Spinal cord (tissue), 10 donors: ENCODE data around the gene ZFYVE28. TPM values are rescaled to one million over a fixed set of nuclear protein-coding genes. Genes with fewer than 3 reads are reported as not detected.

Experiments used
- DNase-seq, 6 donors: peaks; one replicate each; pipeline versions ENCODE4 v3.0.0 to v3.0.0-alpha.2; 2013 to 2015; ENCODE audit warnings: low spot score in 6 of 6, low read depth in 4 of 6
- H3K27ac ChIP-seq: one replicate; pipeline ENCODE4 v1.5.1; 2013; ENCODE audit warnings: low read depth, low read length, control low read depth
- H3K27me3 ChIP-seq: one replicate; pipeline ENCODE4 v1.6.1; 2013; ENCODE audit warnings: low read length; ENCODE audit not compliant: control insufficient read depth, insufficient read depth
- H3K36me3 ChIP-seq: one replicate; pipeline ENCODE4 v1.6.1; 2013; ENCODE audit warnings: low read length; ENCODE audit not compliant: control insufficient read depth, insufficient read depth
- H3K4me1 ChIP-seq: one replicate; pipeline ENCODE4 v1.6.1; 2013; ENCODE audit warnings: low read length; ENCODE audit not compliant: control insufficient read depth, insufficient read depth
- H3K4me3 ChIP-seq: one replicate; pipeline ENCODE4 v1.5.1; 2013; ENCODE audit warnings: low read depth, low read length, control low read depth
- H3K9me3 ChIP-seq: one replicate; pipeline ENCODE4 v1.6.1; 2013; ENCODE audit warnings: low read length; ENCODE audit not compliant: control insufficient read depth, insufficient read depth
- WGBS: methylation state at CpG from one replicate; pipeline ENCODE4 v1.1.5; 2013; ENCODE audit warnings: missing lambda C conversion rate; ENCODE audit not compliant: insufficient coverage; 5-methylcytosine and 5-hydroxymethylcytosine counted together
- polyA plus RNA-seq, 2 donors: library from polyadenylated mRNA; unstranded; fragments of 120-200 nt; gene quantifications; one replicate each; pipeline ENCODE4 v1.2.1, GENCODE V29; 2013; ENCODE audit not compliant: insufficient read length in 2 of 2
- total RNA-seq, 2 donors: library from RNA; depleted of rRNA in 1 of 2; stranded (reverse); fragments of 120-200 nt in 1 of 2; fragments of >200 nt in 1 of 2; gene quantifications; one replicate each; pipeline versions ENCODE4 v1.2.3 to v1.2.4, GENCODE V29; 2013 to 2014
- donor health status: healthy.

ZFYVE28 gene
- total and polyA plus RNA-seq, 4 donors: 7.9 to 13.9 (median 9.8) TPM

- Histone ChIP-seq H3K27ac (no peak overlapping the region), H3K27me3 (no peaks in the 10 kb centered on the region), H3K9me3 (peaks cover 3% of the 10 kb centered on the region), H3K4me3 (no peak overlapping the region), H3K36me3 (peaks cover 14% of the 10 kb centered on the region), H3K4me1 (no peaks in the 10 kb centered on the region)
- 84% methylated on average over 7 of the region's 7 CpGs for WGBS
- DNase-seq: no peak
These were observed 44.9 kb downstream of the ZFYVE28 start for GRCh38 chr4:2373532-2373931.

GRCh38 chr4:2372488-2373030 is 45.9 kb downstream of the ZFYVE28 start:
- Histone ChIP-seq H3K27me3 (no peaks in the 10 kb centered on the region), H3K27ac (no peak overlapping the region), H3K4me3 (no peak overlapping the region), H3K4me1 (peaks cover 3% of the 10 kb centered on the region), H3K36me3 (peaks cover 14% of the 10 kb centered on the region), H3K9me3 (peaks cover 3% of the 10 kb centered on the region)
- WGBS: 82% methylated on average over 10 of the region's 14 CpGs
- no peak for DNase-seq

- WGBS: 70% methylated on average over 25 of the region's 27 CpGs
- Histone ChIP-seq H3K27ac (no peak overlapping the region), H3K9me3 (peaks cover 3% of the 10 kb centered on the region), H3K4me3 (no peak overlapping the region), H3K36me3 (peaks cover 14% of the 10 kb centered on the region), H3K27me3 (no peaks in the 10 kb centered on the region), H3K4me1 (peaks cover 9% of the 10 kb centered on the region)
- DNase-seq: no peak
These were observed 46.5 kb downstream of the ZFYVE28 start for GRCh38 chr4:2371765-2372487.

GRCh38 chr4:2370597-2371320 is 47.7 kb downstream of the ZFYVE28 start:
- no peak for DNase-seq
- Histone ChIP-seq H3K36me3 (peaks cover 14% of the 10 kb centered on the region), H3K9me3 (peaks cover 3% of the 10 kb centered on the region), H3K4me3 (no peak overlapping the region), H3K27ac (no peak overlapping the region), H3K4me1 (peaks cover 21% of the 10 kb centered on the region), H3K27me3 (no peaks in the 10 kb centered on the region)
- WGBS: 88% methylated on average over 23 of the region's 26 CpGs

GRCh38 chr4:2368746-2369437 is 49.6 kb downstream of the ZFYVE28 start:
- DNase-seq: no peak
- Histone ChIP-seq H3K36me3 (peaks cover 14% of the 10 kb centered on the region), H3K27ac (no peak overlapping the region), H3K9me3 (peaks cover 3% of the 10 kb centered on the region), H3K4me1 (peaks cover 39% of the 10 kb centered on the region), H3K4me3 (no peak overlapping the region), H3K27me3 (no peaks in the 10 kb centered on the region)
- 93% methylated on average over 4 of the region's 4 CpGs for WGBS

GRCh38 chr4:2367626-2368025 is 50.8 kb downstream of the ZFYVE28 start:
- peaks cover 12% of the 10 kb centered on the region for H3K36me3 ChIP-seq
- no peak for DNase-seq
- WGBS: 88% methylated on average over 7 of the region's 7 CpGs
- H3K27me3 ChIP-seq: no peaks in the 10 kb centered on the region
- H3K4me1 ChIP-seq: peaks cover 45% of the 10 kb centered on the region
- H3K9me3 ChIP-seq: peaks cover 3% of the 10 kb centered on the region
- H3K4me3 ChIP-seq: no peak overlapping the region
- H3K27ac ChIP-seq: no peak overlapping the region

GRCh38 chr4:2366252-2367192 is 51.9 kb downstream of the ZFYVE28 start:
- peak in 2 of 6 donors; percentile 52 to 79 for DNase-seq
- peaks cover 10% of the 10 kb centered on the region for H3K36me3 ChIP-seq
- H3K9me3 ChIP-seq: peaks cover 3% of the 10 kb centered on the region
- 38% methylated on average over 10 of the region's 20 CpGs for WGBS
- no peaks in the 10 kb centered on the region for H3K27me3 ChIP-seq
- H3K27ac ChIP-seq: no peak overlapping the region
- peaks cover 48% of the 10 kb centered on the region for H3K4me1 ChIP-seq
- H3K4me3 ChIP-seq: no peak overlapping the region

- peaks cover 52% of the 10 kb centered on the region for H3K4me1 ChIP-seq
- no peak for DNase-seq
- no peak overlapping the region for H3K4me3 ChIP-seq
- no peaks in the 10 kb centered on the region for H3K27me3 ChIP-seq
- no peak overlapping the region for H3K27ac ChIP-seq
- peaks cover 8% of the 10 kb centered on the region for H3K36me3 ChIP-seq
- peaks cover 3% of the 10 kb centered on the region for H3K9me3 ChIP-seq
- WGBS: 69% methylated on average over 9 of the region's 9 CpGs
These were observed 52.6 kb downstream of the ZFYVE28 start for GRCh38 chr4:2365913-2366210.
